HEK293 (cell line): ENCODE results near the gene RCC1.
A peak's percentile ranks its signal among the peaks of the same experiment; 100 is the strongest.

ENCODE experiments used
- CTCF ChIA-PET: fragments of 350-600 bp; formaldehyde crosslinking; extraction: SDS; loops from one replicate; lab custom pipeline; 2021; ENCODE audit warnings: antibody characterized with exemption; lab: Yijun Ruan, JAX
- POLR2A ChIA-PET: fragments of 300-600 bp; formaldehyde crosslinking; extraction: SDS; loops from one replicate; lab custom pipeline; 2020; ENCODE audit warnings: antibody characterized with exemption, inconsistent platforms; lab: Yijun Ruan, JAX
- H3K27ac ChIP-seq: fragments of 200-500 bp; sonication (Bioruptor generic); 2 replicates; pipeline ENCODE4 v1.5.1; 2014; ENCODE audit warnings: low read depth, low read length, control low read depth, inconsistent platforms; ENCODE audit errors: extremely low read depth
- H3K36me3 ChIP-seq, 2 experiments: fragments of 200-500 bp in 1 of 2; sonication (Bioruptor generic) in 1 of 2; 1 replicate in 1 of 2; 2 replicates in 1 of 2; pipeline ENCODE4 v1.5.1; 2014 to 2017; ENCODE audit warnings: inconsistent platforms in 2 of 2, low read length in 2 of 2; ENCODE audit not compliant: control insufficient read depth in 2 of 2, insufficient read depth in 1 of 2
- H3K4me1 ChIP-seq: fragments of 200-500 bp; sonication (Bioruptor generic); 2 replicates; pipeline ENCODE4 v1.5.1; 2014; ENCODE audit warnings: mild to moderate bottlenecking, low read length, inconsistent platforms; ENCODE audit not compliant: control insufficient read depth, insufficient read depth
- H3K4me3 ChIP-seq: 2 replicates; pipeline ENCODE4 v1.5.1; 2011; ENCODE audit warnings: low read depth, mild to moderate bottlenecking, control low read depth, low read length, moderate library complexity
- H3K9me3 ChIP-seq: fragments of 200-500 bp; sonication (Bioruptor generic); 2 replicates; pipeline ENCODE4 v1.5.1; 2014; ENCODE audit warnings: low read depth, low read length, inconsistent platforms; ENCODE audit not compliant: control insufficient read depth, insufficient read depth
- KLF10 ChIP-seq: fragments of 450-650 bp; IDR thresholded peaks from 2 replicates; pipeline ENCODE4 v1.5.1; 2018; ENCODE audit warnings: missing biosample characterization, mild to moderate bottlenecking, missing genetic modification characterization
- KLF8 ChIP-seq: fragments of 450-650 bp; formaldehyde crosslinking; IDR thresholded peaks from 2 replicates; pipeline ENCODE4 v1.5.1; 2016; ENCODE audit warnings: missing biosample characterization, missing genetic modification characterization
- ZBTB17 ChIP-seq: fragments of 450-650 bp; formaldehyde crosslinking; IDR thresholded peaks from 2 replicates; pipeline ENCODE4 v1.5.1; 2016; ENCODE audit warnings: missing biosample characterization, missing genetic modification characterization
- ZNF16 ChIP-seq: fragments of 450-650 bp; formaldehyde crosslinking; IDR thresholded peaks from 2 replicates; pipeline ENCODE4 v1.5.1; 2016; ENCODE audit warnings: low read depth, missing biosample characterization, missing genetic modification characterization
- ZNF311 ChIP-seq: fragments of 450-650 bp; formaldehyde crosslinking; IDR thresholded peaks from 2 replicates; pipeline ENCODE4 v1.5.1; 2017; ENCODE audit warnings: missing biosample characterization, missing genetic modification characterization, borderline replicate concordance
- ZNF324 ChIP-seq: fragments of 450-650 bp; formaldehyde crosslinking; IDR thresholded peaks from 2 replicates; pipeline ENCODE4 v1.5.1; 2016; ENCODE audit warnings: missing biosample characterization, missing genetic modification characterization
- ZNF544 ChIP-seq: fragments of 450-650 bp; formaldehyde crosslinking; IDR thresholded peaks from 2 replicates; pipeline ENCODE4 v1.5.0; 2017; ENCODE audit warnings: missing biosample characterization, missing genetic modification characterization
- ZNF623 ChIP-seq: fragments of 450-650 bp; formaldehyde crosslinking; IDR thresholded peaks from 2 replicates; pipeline ENCODE4 v1.5.1; 2016; ENCODE audit warnings: missing biosample characterization, missing genetic modification characterization
- ZNF830 ChIP-seq: fragments of 450-650 bp; IDR thresholded peaks from 2 replicates; pipeline ENCODE4 v1.5.0; 2018; ENCODE audit warnings: missing biosample characterization, missing genetic modification characterization, low read depth, mild to moderate bottlenecking, moderate library complexity
- ZSCAN23 ChIP-seq: fragments of 450-650 bp; formaldehyde crosslinking; IDR thresholded peaks from 2 replicates; pipeline ENCODE4 v1.5.1; 2016; ENCODE audit warnings: missing biosample characterization, missing genetic modification characterization
- ZXDB ChIP-seq: fragments of 450-650 bp; formaldehyde crosslinking; IDR thresholded peaks from 2 replicates; pipeline ENCODE4 v1.5.1; 2016; ENCODE audit warnings: missing biosample characterization, missing genetic modification characterization
- TF ChIP-seq, protein P1 (sequence below): fragments of 450-650 bp; formaldehyde crosslinking; IDR thresholded peaks from 2 replicates; pipeline ENCODE4 v1.5.1; 2016; ENCODE audit warnings: missing biosample characterization, missing genetic modification characterization
- TF ChIP-seq, protein P2 (sequence below): fragments of 450-650 bp; formaldehyde crosslinking; IDR thresholded peaks from 2 replicates; pipeline ENCODE4 v1.5.1; 2016; ENCODE audit warnings: missing biosample characterization, missing genetic modification characterization
- TF ChIP-seq, protein P3 (sequence below): fragments of 450-650 bp; formaldehyde crosslinking; IDR thresholded peaks from 2 replicates; pipeline ENCODE4 v1.5.0; 2017; ENCODE audit warnings: missing biosample characterization, missing genetic modification characterization, borderline replicate concordance

RCC1 gene

DNA sequence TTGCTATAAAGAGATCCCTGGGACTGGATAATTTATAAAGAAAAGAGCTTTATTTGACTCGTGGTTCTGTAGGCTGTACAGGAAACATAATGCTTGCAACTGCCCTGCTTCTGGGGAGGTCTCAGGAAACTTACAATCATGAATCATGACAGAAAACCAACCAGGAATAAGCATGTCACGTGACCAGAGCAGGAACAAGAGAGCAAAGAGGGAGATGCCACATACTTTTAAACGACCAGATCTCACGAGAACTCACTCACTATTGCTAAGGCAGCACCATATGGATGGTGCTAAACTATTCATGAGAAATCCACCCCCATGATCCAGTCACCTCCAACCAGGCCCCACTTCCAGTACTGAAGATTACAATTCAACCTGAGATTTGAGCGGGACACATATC lies 49.8 kb upstream of the RCC1 start:
- Histone ChIP-seq H3K4me3 (no peak overlapping the region), H3K36me3 (peaks cover 10 to 19% of the 10 kb centered on the region in 2 experiments; a peak in 2 of 3 replicates), H3K4me1 (no peaks in the 10 kb centered on the region), H3K27ac (no peak overlapping the region), H3K9me3 (no peaks in the 10 kb centered on the region)
- POLR2A ChIA-PET, result interaction anchor here (1.1 to 1.7 kb wide), 2 partner anchors 18 to 126 kb away, joined by 3 to 4 read pairs; no protein-coding TSS in a partner anchor
- CTCF ChIA-PET, result no interaction called here
- TF ChIP-seq ZBTB17 (tag by site-specific recombination), result peak; percentile 65
- TF ChIP-seq, protein P1, sequence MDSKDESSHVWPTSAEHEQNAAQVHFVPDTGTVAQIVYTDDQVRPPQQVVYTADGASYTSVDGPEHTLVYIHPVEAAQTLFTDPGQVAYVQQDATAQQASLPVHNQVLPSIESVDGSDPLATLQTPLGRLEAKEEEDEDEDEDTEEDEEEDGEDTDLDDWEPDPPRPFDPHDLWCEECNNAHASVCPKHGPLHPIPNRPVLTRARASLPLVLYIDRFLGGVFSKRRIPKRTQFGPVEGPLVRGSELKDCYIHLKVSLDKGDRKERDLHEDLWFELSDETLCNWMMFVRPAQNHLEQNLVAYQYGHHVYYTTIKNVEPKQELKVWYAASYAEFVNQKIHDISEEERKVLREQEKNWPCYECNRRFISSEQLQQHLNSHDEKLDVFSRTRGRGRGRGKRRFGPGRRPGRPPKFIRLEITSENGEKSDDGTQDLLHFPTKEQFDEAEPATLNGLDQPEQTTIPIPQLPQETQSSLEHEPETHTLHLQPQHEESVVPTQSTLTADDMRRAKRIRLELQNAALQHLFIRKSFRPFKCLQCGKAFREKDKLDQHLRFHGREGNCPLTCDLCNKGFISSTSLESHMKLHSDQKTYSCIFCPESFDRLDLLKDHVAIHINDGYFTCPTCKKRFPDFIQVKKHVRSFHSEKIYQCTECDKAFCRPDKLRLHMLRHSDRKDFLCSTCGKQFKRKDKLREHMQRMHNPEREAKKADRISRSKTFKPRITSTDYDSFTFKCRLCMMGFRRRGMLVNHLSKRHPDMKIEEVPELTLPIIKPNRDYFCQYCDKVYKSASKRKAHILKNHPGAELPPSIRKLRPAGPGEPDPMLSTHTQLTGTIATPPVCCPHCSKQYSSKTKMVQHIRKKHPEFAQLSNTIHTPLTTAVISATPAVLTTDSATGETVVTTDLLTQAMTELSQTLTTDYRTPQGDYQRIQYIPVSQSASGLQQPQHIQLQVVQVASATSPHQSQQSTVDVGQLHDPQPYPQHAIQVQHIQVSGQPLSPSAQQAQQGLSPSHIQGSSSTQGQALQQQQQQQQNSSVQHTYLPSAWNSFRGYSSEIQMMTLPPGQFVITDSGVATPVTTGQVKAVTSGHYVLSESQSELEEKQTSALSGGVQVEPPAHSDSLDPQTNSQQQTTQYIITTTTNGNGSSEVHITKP, result 0 out of 2 replicates have a peak, but pooled peaks have one; percentile 29
- TF ChIP-seq KLF8, result 0 out of 2 replicates have a peak, but pooled peaks have one; percentile 15
- no peak for TF ChIP-seq ZNF830 (tag by site-specific recombination)
- no peak for TF ChIP-seq ZNF544
- no peak for TF ChIP-seq ZXDB (tag by site-specific recombination)

DNA sequence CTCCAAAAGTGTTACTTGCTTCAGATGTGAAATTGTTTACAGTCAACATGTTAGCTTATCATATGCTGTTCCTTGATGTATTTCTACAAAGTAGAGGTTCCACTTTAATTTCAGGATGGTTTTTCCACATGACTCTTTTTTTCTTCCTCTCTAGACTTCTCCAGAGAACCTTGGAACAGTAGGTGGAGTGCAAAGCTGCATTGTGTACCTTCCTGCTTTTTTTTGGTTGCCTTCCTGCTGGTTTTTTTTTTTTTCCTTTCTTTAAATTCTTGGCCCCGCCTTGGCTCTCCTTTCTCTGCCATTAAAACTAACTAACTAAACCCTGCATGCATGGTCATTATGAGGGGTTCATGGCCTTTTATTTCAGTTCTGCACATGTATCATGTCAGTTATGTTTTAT lies 48.2 kb upstream of the RCC1 start:
- CTCF ChIA-PET, result no interaction called here
- TF ChIP-seq KLF10 (tag by site-specific recombination) (no peak), ZNF16 (no peak), ZNF324 (tag by site-specific recombination) (no peak), ZNF311 (tag by site-specific recombination) (no peak), ZSCAN23 (tag by site-specific recombination) (no peak), ZNF623 (tag by site-specific recombination) (no peak)
- TF ChIP-seq, protein P2, sequence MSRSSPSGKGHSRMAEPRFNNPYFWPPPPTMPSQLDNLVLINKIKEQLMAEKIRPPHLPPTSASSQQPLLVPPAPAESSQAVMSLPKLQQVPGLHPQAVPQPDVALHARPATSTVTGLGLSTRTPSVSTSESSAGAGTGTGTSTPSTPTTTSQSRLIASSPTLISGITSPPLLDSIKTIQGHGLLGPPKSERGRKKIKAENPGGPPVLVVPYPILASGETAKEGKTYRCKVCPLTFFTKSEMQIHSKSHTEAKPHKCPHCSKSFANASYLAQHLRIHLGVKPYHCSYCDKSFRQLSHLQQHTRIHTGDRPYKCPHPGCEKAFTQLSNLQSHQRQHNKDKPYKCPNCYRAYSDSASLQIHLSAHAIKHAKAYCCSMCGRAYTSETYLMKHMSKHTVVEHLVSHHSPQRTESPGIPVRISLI (tag by site-specific recombination), result no peak
- TF ChIP-seq, protein P3, sequence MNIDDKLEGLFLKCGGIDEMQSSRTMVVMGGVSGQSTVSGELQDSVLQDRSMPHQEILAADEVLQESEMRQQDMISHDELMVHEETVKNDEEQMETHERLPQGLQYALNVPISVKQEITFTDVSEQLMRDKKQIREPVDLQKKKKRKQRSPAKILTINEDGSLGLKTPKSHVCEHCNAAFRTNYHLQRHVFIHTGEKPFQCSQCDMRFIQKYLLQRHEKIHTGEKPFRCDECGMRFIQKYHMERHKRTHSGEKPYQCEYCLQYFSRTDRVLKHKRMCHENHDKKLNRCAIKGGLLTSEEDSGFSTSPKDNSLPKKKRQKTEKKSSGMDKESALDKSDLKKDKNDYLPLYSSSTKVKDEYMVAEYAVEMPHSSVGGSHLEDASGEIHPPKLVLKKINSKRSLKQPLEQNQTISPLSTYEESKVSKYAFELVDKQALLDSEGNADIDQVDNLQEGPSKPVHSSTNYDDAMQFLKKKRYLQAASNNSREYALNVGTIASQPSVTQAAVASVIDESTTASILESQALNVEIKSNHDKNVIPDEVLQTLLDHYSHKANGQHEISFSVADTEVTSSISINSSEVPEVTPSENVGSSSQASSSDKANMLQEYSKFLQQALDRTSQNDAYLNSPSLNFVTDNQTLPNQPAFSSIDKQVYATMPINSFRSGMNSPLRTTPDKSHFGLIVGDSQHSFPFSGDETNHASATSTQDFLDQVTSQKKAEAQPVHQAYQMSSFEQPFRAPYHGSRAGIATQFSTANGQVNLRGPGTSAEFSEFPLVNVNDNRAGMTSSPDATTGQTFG, result no peak

More for the DNA sequence above, 48.2 kb upstream of the RCC1 start:
- POLR2A ChIA-PET, result no interaction called here
- peaks cover 16 to 31% of the 10 kb centered on the region in 2 experiments; a peak in 2 of 3 replicates for H3K36me3 ChIP-seq
- H3K4me1 ChIP-seq, result no peaks in the 10 kb centered on the region
- no peak overlapping the region for H3K4me3 ChIP-seq
- H3K9me3 ChIP-seq, result no peaks in the 10 kb centered on the region
- H3K27ac ChIP-seq, result no peak overlapping the region
